HG03175 (cell line): ENCODE data around the gene CHL1.

Source experiments
- ATAC-seq: cut with Tn5 transposase; IDR thresholded peaks from one replicate; pipeline ENCODE4 v1.9.1; 2021; ENCODE audit warnings: mild to moderate bottlenecking, moderate library complexity; ENCODE audit not compliant: unreplicated experiment

Gene CHL1, protein sequence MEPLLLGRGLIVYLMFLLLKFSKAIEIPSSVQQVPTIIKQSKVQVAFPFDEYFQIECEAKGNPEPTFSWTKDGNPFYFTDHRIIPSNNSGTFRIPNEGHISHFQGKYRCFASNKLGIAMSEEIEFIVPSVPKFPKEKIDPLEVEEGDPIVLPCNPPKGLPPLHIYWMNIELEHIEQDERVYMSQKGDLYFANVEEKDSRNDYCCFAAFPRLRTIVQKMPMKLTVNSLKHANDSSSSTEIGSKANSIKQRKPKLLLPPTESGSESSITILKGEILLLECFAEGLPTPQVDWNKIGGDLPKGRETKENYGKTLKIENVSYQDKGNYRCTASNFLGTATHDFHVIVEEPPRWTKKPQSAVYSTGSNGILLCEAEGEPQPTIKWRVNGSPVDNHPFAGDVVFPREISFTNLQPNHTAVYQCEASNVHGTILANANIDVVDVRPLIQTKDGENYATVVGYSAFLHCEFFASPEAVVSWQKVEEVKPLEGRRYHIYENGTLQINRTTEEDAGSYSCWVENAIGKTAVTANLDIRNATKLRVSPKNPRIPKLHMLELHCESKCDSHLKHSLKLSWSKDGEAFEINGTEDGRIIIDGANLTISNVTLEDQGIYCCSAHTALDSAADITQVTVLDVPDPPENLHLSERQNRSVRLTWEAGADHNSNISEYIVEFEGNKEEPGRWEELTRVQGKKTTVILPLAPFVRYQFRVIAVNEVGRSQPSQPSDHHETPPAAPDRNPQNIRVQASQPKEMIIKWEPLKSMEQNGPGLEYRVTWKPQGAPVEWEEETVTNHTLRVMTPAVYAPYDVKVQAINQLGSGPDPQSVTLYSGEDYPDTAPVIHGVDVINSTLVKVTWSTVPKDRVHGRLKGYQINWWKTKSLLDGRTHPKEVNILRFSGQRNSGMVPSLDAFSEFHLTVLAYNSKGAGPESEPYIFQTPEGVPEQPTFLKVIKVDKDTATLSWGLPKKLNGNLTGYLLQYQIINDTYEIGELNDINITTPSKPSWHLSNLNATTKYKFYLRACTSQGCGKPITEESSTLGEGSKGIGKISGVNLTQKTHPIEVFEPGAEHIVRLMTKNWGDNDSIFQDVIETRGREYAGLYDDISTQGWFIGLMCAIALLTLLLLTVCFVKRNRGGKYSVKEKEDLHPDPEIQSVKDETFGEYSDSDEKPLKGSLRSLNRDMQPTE (N-terminal part only)

DNA sequence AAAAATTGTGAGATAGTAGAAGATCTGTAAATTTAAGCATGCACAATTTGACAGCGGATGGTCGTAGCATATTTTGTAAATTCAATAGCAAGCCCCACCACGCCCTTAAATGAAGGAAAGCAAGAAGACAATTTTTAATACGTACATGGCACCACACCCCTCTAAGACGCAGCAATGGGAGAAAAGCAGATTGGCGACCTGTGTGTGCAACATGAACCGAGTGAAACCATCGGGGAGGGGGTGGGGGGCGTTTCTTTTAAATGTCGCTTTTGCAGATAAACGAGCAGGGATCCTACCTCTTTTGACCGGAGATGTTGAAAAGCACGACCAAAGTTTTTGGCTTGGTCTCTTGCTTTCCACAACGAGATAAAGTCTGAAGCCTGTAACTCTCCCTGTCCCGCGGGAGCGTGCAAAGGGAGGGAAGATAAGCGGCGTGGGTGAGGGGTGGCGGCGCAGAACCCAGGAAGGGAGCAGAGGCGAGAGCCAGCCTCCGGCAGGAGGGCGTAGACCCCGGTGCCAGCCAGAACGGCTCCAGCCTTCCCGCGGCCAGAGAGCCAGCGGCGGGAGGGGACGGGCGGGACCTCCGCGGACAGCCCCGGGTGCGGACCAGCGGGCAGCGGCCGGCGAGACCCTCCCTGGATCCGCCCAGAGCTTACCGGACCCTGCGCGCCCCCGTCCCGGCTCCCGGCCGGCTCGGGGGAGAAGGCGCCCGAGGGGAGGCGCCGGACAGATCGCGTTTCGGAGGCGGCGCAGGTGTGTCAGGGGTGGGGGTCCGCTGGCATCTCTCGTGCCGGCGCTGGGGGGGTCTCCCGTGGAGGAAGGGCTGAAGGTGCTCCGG lies at the start of gene CHL1:
Gene CHL1 (plus strand): TSS at position 453 of the 838 bp plus-strand sequence. CDS start 123,014 bp downstream, outside the sequence.
- no peak for ATAC-seq

DNA sequence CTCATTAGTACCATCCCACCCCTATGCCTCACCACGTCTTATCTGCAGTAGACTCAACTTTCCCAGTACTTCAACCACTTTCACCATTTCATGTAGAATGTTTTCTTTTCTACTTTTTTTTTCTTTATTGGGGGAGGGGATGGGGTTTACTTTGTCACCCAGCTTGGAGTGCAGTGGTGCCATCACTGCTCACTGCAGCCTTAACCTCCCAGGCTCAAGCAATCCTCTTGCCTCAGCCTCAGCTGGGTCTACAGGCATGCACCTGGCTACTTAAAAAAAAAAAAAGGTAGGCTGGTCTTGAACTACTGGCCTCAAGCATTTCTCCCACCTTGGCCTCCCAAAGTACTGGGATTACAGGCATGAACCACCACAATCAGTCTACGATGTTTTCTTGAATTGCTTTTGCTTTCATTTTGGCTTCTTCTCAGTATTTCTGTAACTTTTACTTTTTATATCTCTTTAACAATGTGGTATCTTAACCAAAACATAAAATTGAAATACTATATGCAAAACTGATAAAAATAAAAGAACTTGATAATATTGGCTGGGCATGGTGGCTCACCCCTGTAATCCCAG lies 44.9 kb upstream of the CHL1 start:
- no peak for ATAC-seq

DNA sequence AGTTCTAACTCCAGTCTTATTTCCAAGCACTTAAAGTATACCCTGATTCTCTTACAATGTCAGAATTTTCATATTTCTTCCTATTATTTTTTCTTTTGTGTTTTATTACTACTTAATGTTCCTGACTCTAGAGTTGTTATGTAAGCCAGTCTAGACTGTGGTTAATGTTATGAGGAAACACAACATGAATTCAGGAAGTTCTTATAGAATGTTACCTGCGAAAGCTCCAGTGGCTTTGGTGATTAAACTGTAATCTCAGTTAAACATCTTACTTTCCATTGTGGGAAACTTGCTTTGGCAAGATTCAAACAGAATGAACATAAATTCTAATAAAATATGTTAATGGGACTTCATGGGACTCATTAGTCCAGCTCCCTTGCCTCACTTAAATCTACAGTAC lies 36.6 kb upstream of the CHL1 start:
- no peak for ATAC-seq

DNA sequence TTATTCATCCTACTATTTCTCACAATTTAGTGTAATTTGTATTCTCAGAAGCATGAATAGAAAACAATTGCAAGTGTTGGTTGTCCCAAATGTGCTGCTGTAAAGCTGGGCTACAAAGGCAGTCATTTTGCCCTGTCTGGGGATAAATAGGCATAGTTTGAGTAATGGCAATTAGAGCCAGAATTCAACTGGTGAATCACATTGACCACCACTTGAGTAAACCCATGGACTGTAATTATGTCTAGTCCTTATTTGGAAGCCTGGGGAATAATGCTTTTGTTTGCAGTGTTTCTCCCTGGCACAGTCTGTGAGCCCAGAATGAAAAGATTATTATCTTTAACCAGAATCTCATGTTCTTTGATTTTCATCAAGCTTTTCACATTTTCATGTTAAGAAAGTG lies 30.5 kb upstream of the CHL1 start:
- no peak for ATAC-seq

DNA sequence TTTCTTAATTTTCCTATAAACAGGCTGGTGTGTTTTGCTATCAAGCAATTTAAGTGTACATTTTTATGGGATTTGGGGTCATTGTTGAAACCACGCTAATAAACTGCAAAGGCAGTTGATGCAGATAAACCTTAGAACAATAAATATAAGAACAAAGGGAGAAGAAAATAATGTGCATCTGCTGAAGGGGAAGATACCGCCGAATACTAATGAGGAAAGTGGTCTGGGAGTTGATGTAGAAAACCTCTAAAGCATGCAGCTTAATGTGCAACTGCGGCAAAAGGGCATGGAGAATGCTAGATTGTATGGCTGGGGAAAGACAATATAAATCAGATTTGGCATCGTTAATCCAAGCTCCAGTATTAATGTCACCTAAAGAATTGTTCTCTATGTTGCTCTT lies 29.8 kb upstream of the CHL1 start:
- no peak for ATAC-seq

DNA sequence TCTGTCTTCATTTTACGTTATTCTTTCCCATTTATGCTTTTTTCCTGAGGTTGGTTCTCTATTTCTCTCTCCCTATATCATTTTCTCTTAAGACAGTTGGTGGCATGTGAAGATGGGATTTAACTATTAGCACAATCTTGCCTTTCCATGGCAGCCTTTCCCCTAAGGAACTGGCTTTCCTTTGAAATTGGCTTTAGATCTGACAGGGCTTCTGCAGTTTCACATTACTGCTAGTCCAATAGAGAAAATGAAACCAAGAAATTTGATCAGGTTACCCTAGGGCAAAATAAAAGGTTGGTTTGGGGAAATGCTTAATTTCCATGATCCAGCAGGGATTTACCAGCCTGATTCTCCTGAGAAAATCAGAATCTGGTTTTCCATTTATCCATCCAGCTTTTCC lies 22.7 kb upstream of the CHL1 start:
- ATAC-seq, result peak; percentile 93

DNA sequence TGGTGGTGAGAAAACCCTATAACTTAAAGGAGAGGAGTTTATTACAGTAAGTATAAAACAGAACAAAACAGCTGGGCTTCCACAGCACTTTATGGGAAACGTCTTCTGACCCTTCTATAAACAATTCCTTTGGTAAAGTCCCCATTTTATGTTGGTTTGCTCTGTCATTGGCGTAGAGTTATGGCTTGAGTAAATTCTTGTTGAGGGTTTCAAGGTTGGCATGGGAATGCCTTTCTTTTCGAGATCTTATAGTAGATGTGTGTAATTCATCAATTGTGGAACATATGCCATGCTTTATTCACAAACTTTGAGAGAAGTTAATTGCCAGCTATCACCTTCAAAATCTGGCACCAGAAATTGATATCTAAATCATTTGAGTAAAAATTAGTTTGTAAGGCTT lies 11.6 kb upstream of the CHL1 start:
- no peak for ATAC-seq

DNA sequence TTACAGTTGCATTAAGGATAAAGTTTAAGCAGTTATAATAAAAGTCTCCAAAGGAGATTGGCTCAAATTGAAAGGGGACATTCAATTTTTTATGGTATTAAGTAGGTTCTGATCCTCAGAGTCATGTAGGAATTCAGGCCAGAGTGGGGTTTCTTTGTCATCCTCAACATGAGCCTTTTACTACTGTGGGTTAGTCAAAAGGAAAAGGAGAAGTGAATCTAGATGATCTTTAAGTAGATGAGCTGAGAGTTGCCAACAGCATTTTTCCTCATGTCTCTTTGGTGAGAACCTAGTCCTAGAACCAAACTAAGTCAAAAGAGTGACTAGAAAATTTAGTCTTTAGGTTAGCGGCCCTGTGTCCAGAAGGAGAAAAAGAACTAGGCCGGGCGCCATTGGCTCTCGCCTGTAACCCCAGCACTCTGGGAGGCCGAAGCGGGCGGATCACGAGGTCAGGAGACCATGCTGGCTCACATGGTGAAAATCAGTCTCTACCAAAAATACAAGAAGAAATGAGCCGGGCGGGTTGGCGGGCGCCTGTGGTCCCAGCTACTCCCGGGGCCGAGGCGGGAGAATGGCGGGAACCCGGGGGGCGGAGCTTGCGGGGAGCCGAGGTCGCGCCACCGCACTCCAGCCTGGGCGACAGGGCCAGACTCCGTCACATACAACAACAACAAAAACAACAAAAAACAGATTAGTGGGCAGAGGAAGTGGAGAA lies 4.2 kb upstream of the CHL1 start:
- peak; percentile 60 for ATAC-seq

DNA sequence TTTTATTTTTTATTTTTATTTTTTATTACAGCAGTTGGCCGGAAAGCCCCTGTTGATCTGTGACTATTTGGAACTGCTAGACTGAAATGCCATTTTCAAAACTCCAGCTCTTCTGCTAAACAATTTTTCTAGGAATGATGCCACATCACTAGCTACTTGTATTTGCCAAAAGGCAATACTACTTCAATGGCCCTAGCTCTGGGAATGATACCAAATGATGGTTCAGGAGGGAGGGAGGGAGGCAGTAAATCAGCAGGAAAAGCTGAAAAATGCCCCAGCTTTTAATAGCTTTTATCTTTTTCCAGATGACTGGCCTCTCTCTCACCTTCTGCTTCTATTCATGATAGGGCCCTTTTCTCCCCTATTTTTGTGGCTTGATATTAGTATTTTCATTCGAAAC lies 2.6 kb upstream of the CHL1 start:
- no peak for ATAC-seq

DNA sequence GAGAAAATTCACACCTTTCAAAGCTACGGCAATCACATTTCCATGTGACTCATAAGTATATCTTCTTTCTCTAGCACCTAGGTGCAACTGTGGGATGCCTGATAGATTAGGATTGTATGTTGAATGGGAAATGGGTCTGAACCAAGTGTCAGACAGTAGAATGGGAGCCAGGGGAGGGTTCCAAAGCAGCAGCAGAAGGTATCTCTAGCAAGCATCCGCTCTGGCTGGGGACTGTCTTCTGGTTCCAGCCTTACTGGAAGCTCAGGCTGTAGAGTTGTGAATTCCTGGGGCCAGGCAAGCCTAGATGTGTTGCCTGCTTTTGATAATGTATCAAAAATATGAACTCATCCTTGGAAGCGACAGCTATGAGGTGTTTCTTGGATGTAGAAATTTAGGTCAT lies 2.1 kb upstream of the CHL1 start:
- ATAC-seq, result no peak

DNA sequence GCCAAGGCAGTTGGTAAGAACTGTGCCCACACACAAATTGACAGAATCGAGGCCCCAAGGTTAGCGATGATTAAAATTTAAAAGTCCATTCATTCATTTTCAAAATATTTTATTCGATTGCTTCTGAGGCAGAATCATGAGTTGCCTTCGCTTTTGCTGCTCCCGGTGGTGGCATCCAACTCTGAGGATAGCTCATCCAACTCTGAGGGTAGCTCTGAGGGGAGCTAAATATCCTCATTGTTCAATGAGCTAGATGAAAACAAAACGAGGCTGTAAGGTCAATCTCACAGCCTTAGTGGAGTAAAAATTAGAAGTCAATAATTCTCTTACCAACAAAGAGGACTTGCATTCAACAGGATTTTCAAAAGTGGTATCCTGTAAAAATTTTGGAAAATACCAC lies 897 bp upstream of the CHL1 start:
- no peak for ATAC-seq

DNA sequence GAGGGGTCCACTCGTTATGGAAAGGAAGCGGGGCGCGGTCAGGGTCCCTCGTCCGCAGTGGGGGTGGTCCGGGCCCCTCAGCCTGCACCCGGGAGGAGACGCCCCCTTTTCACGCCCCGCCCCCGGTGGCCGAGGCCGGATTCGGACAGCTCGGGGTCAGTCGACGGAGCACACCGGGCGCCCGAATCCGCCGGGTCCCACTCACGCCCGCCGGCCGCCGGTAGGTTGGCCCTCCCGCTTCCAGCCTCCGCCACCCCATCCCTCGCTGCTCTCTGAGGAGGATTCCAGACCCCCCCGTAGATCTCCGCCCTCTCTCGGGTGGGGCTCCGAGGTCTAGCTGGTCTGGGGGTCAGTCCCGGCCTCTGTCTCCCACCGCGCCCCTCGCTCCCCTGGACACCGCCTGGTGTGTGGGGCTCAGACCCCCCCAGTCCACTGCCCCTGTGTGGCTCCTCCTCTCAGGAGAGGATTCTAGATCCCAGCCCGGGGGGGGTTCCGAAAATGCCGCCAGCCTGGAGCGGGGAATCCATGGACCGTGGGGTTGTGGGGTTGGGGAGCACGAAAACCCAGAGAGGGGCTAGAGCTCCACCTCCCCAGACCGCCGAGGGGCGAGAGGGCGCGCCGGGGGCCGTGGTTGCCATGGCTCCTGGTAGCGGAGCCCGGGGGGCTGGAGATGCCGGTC lies 725 bp downstream of the CHL1 start:
- peak; percentile 35 for ATAC-seq

DNA sequence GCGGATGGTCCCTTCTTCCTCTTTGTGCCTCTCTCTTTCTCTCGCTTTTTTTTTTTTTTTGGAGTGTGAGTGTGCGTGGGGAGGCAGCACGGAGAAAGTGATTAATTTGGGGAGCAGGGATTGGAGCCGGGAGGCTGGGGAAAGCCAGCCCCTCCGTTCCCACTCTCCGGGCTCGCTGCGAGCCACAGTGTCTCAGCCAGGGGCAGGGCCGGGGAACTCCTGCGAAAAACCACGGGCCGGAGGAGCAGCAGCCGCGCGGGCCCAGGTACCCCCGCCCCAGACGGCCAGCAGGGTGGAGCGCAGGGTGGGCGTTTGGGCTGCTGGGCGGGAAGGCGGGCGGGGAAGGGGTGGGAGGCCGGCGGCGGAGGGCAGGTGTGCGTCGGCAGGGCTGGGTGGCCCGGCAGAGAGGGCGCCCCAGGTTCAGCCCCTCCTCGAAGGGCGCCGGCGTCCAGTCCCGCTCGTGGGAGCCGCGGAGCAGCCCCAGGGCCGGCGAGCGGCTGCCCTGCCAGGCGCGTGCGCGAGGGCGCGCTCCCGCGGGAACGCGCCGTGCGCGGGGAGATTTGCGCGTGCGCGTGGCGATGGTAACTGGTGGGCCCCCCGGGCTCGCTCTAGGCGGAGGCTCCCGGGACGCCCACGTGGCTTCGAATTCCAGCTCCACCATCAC lies 1.4 kb downstream of the CHL1 start:
- ATAC-seq, result peak; percentile 34

DNA sequence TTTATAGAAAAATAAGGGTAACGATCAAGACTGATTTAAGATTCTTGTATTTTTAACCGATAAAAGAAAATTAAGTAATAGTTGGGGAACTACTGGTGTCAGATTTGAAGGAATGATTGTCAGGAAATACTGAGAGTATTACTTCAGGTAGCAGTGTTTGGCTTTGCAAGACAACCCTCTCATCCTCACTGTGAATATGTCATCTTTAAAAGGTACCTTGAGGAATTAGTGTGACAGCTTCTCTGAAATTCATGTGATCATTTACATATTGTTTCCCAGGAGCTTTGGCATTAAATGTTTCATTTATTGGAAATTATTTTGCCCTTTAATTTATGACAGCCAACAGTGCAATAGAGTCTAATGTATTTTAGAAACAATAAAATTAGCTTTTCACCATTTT lies 3.3 kb downstream of the CHL1 start:
- ATAC-seq, result no peak

DNA sequence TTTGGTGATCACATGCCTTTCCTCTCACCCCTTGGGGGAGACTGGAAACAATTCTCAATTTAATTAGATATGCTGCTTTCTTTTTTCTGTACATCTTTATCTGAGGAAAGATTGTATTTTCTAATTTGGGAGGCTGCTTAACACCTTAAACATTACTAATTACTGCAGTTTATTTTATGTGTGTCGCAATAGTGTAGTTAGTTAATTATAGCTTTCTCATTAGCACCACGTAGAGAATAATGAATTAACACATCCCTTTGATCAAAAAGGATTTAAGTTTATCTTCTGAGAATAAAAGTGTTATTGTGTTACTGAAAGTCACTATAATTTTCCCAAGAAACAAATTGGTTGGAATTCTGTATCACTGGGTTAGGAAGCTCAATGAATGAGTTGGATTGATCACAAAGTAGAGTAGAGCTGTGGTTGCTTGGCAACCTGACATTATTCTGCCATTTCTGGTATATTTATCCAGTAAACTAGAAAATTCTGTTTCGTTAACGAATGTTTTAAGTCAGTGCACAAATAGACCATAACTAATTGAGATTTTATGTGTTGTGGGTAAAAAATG lies 4.3 kb downstream of the CHL1 start:
- no peak for ATAC-seq

DNA sequence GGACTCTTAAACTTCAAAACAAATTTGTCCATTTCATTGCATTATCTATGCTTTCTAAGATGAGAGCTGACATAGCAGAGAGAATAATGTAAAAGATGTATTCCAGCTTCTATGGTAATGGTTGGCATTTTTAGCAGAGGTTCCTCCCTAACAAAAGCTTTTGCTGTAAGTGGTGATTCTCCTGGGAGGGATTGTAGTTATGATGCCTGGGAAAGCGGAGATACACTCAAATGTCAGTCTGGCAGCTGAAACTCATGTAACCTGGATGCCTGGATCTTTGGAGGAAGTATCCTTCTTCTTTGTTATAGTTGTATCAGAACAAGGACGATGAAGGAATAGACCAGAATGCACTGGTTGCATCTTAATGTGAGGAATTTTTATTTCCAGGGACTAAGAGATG lies 7.5 kb downstream of the CHL1 start:
- no peak for ATAC-seq

DNA sequence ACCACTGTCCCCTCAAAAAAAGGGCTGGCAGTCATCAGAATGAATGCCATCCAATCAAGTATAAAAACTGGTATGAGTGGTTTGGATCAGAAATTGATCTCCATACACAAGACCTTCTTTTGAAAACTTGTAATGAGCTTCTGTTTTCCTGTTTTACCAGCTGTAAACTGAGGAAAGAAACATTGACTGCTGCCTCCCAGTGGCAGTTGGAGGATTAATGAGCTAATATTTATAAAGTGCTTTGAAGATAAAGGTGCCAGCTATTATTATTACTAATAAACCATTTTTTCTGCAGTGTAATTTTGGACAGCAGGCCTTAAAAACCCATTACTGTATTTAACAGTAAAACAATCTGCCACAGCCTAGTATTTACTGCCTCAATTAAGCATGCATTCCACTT lies 11.4 kb downstream of the CHL1 start:
- ATAC-seq, result no peak

DNA sequence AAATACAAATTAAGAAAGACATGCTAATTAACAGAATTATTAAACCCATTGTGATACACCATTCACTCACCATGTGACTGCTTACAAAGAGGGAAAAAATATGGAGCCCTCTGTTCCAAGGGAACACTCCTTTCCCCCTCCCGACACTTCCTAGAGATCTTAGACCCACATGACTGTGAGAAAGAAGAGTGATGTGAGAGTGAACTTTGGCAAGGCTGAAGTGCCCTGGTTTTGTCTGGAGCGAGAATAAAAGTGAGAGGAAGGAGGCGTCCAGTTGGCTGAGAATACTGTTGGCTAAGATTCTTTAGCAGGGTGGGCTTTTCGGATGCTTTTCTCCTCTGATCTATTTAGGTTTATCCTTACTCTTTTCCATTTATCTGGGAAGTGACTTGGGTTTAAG lies 14.1 kb downstream of the CHL1 start:
- ATAC-seq, result no peak
